Pancreas (tissue), 10 donors: Measurements from ENCODE around the gene NPM1. TPM values are rescaled to one million over a fixed set of nuclear protein-coding genes. Genes with fewer than 3 reads are reported as not detected.

Experiments
- ATAC-seq, 4 donors: fragments of 200-7000 bp; cut with Tn5 transposase; one replicate each; pipeline versions ENCODE4 v1.8.0 to v1.9.1; 2020; ENCODE audit warnings: mild to moderate bottlenecking in 4 of 4, moderate library complexity in 4 of 4
- DNase-seq, 6 donors: peaks; one replicate each; pipeline ENCODE4 v3.0.0-alpha.2; 2020
- FAIRE-seq: peaks from 2 replicates; lab custom pipeline; 2012; peaks lifted over from hg19 to GRCh38; lab: Jason Lieb, UNC
- H3K27ac ChIP-seq, 4 donors: fragments of 200-600 bp; sonication (generic); 1 replicate in 3 of 4; 2 replicates in 1 of 4; pipeline versions ENCODE4 v1.5.0 to v1.8.0; 2020
- H3K27me3 ChIP-seq, 4 donors: fragments of 200-600 bp; one replicate each; pipeline ENCODE4 v1.8.0; 2021
- H3K36me3 ChIP-seq, 3 donors: fragments of 200-600 bp; sonication (generic) in 1 of 3; one replicate each; pipeline versions ENCODE4 v1.5.0 to v1.8.0; 2020 to 2021
- H3K4me1 ChIP-seq, 3 donors: fragments of 200-600 bp; one replicate each; pipeline ENCODE4 v1.8.0; 2021
- H3K4me3 ChIP-seq, 4 donors: fragments of 200-600 bp; sonication (generic) in 2 of 4; one replicate each; pipeline versions ENCODE4 v1.5.0 to v1.8.0; 2020 to 2021
- H3K9me3 ChIP-seq, 4 donors: fragments of 200-600 bp; one replicate each; pipeline ENCODE4 v1.8.0; 2021
- CTCF ChIP-seq, 4 donors: fragments of 200-600 bp; sonication (generic) in 3 of 4; IDR thresholded peaks; one replicate each; pipeline versions ENCODE4 v1.5.0 to v1.8.0; 2021; ENCODE audit warnings: antibody characterized with exemption in 4 of 4
- WGBS, 2 donors: extraction: QIAGEN DNeasy Blood & Tissue Kit; methylation state at CpG; one replicate each; pipeline ENCODE4 v1.1.7; 2013; 5-methylcytosine and 5-hydroxymethylcytosine counted together
- intact Hi-C, 3 donors: fragments of 100-400 bp; cut with DNase I; formaldehyde crosslinking; loops; one replicate each; pipeline versions ENCODE4 v1.11.1 to v1.14.2; 2022
- polyA plus RNA-seq, 2 donors: library from polyadenylated mRNA; stranded (reverse); fragments of 200-250 nt; gene quantifications; one replicate each; pipeline ENCODE4 v1.2.3, GENCODE V29; 2013
- total RNA-seq, 6 donors: library from RNA; stranded (reverse); fragmentation: NEBNext Ultra II Directional in 4 of 6; extraction: Animal tissue kit (Norgen Biotek cat#: 25700) in 4 of 6; gene quantifications; one replicate each; pipeline versions ENCODE4 v1.2.1 to v1.2.4, GENCODE V29; 2021 to 2023
- donor health status: healthy with polysubstance abuse.
- donor health status: DM: no; HTN: no; CAD: no; lungs with moderate emphysema.
- donor health status: DM: no; HTN: no; CAD: no.
- donor health status: control.
- donor health status: control.
- donor health status: Bipolar disorder and iron deficiency.
- donor health status: DM: yes; HTN: yes; CAD: no.
- donor health status: DM: no; HTN: no; CAD: no.
- donor health status: DM: no; HTN: no; CAD: no.
- donor health status: DM: yes; HTN: yes; CAD: no.

Gene NPM1
- total and polyA plus RNA-seq, 8 donors = 412 to 942 (median 682) TPM

GRCh38 chr5:171418316-171418981 is 30.8 kb downstream of the NPM1 start:
- H3K27me3 ChIP-seq = no peaks in the 10 kb centered on the region
- H3K27ac ChIP-seq = no peak overlapping the region
- 12 to 14% methylated on average over 25 to 26 of the region's 26 CpGs for WGBS, 2 donors
- intact Hi-C loops = loop anchor here in 1 of 3 donors (5.0 kb wide), 1 partner anchor 489 kb away; no protein-coding TSS in a partner anchor
- no peaks in the 10 kb centered on the region for H3K9me3 ChIP-seq
- H3K36me3 ChIP-seq = no peaks in the 10 kb centered on the region
- DNase-seq = peak; percentile 69 to 94 (median 82)
- ATAC-seq = peak; percentile 85 to 95 (median 90)
- peaks cover 8 to 14% (median 10%) of the 10 kb centered on the region in 3 donors for H3K4me1 ChIP-seq
- peak overlapping the region in 2 of 4 donors; percentile 35 to 49 for H3K4me3 ChIP-seq
- peak; percentile 83 to 94 (median 90) for TF ChIP-seq CTCF (IDR thresholded peaks at IDR 0.05)
- no peak for FAIRE-seq

GRCh38 chr5:171418982-171419687 is 31.5 kb downstream of the NPM1 start, which contains the start of gene FGF18:
Gene FGF18 (plus strand): TSS chr5:171419647. CDS start chr5:171420200, 553 bp downstream.
- 1% methylated on average over 56 to 74 of the region's 74 CpGs for WGBS, 2 donors
- Histone ChIP-seq H3K27ac (no peak within 1 kb of the TSS), H3K4me3 (peak within 1 kb of the TSS; percentile 17 to 49 (median 27)), H3K9me3 (no peaks in the 10 kb centered on the region), H3K36me3 (no peaks in the 10 kb centered on the region), H3K4me1 (peaks cover 8 to 14% (median 10%) of the 10 kb centered on the region in 3 donors), H3K27me3 (no peaks in the 10 kb centered on the region)
- FAIRE-seq (no peak), DNase-seq (peak in 3 of 6 donors; percentile 34 to 84 (median 39)), ATAC-seq (peak; percentile 46 to 69 (median 55))
- peak in 2 of 4 donors; percentile 2 to 9 for TF ChIP-seq CTCF (IDR thresholded peaks at IDR 0.05)
- intact Hi-C loops = loop anchor here in 1 of 3 donors (5.0 kb wide), 1 partner anchor 488 kb away; no protein-coding TSS in a partner anchor

- 1% methylated on average over 29 to 95 of the region's 95 CpGs for WGBS, 2 donors
- peak in 3 of 6 donors; percentile 32 to 73 (median 38) for DNase-seq
- ATAC-seq = peak; percentile 25 to 55 (median 36)
- FAIRE-seq = no peak
- intact Hi-C loops = loop anchor here in 2 of 3 donors (5.0 to 10.0 kb wide), 3 partner anchors 485 to 625 kb away; no protein-coding TSS in a partner anchor
- no peaks in the 10 kb centered on the region for H3K27me3 ChIP-seq
- no peaks in the 10 kb centered on the region for H3K9me3 ChIP-seq
- H3K36me3 ChIP-seq = no peaks in the 10 kb centered on the region
- no peak overlapping the region for H3K27ac ChIP-seq
- H3K4me3 ChIP-seq = peak overlapping the region; percentile 17 to 49 (median 27)
- H3K4me1 ChIP-seq = peaks cover 8 to 14% (median 10%) of the 10 kb centered on the region in 3 donors
- no peak for TF ChIP-seq CTCF (IDR thresholded peaks at IDR 0.05)
Measured at GRCh38 chr5:171419688-171420430, 32.2 kb downstream of the NPM1 start.

- WGBS, 2 donors = 1% methylated on average over 58 to 65 of the region's 65 CpGs
- peak overlapping the region in 3 of 4 donors; percentile 19 to 49 (median 35) for H3K4me3 ChIP-seq
Measured at GRCh38 chr5:171420431-171421241, 33.0 kb downstream of the NPM1 start.

More at GRCh38 chr5:171420431-171421241, 33.0 kb downstream of the NPM1 start:
- no peak overlapping the region for H3K27ac ChIP-seq
- intact Hi-C loops = loop anchor here in 2 of 3 donors (10.0 kb wide), 2 partner anchors 484 to 624 kb away; no protein-coding TSS in a partner anchor
- H3K4me1 ChIP-seq = peaks cover 8 to 14% (median 10%) of the 10 kb centered on the region in 3 donors
- FAIRE-seq = no peak
- no peaks in the 10 kb centered on the region for H3K9me3 ChIP-seq
- no peaks in the 10 kb centered on the region for H3K36me3 ChIP-seq
- no peak for TF ChIP-seq CTCF (IDR thresholded peaks at IDR 0.05)
- H3K27me3 ChIP-seq = no peaks in the 10 kb centered on the region
- peak; percentile 35 to 74 (median 64) for DNase-seq
- ATAC-seq = peak; percentile 21 to 65 (median 38)
